Brain microvascular endothelial cell (primary cell): ENCODE results near the gene GGCX.
"Not testable (repeated sequence)": the region's sequence is repeated elsewhere in the genome, so short reads cannot be mapped to it uniquely, and the experiment has no call there.

Experiments used
- DNase-seq: peaks from one replicate; pipeline ENCODE4 v3.0.0-alpha.2; 2020
- H3K27ac ChIP-seq: fragments of 250-450 bp; sonication (Bioruptor Pico); 2 replicates; pipeline ENCODE4 v1.5.1; 2020; ENCODE audit warnings: mild to moderate bottlenecking, moderate library complexity
- H3K27me3 ChIP-seq: fragments of 250-450 bp; sonication (Bioruptor Pico); replicated peaks from 2 replicates; pipeline ENCODE4 v1.5.1; 2020; ENCODE audit warnings: mild to moderate bottlenecking
- H3K36me3 ChIP-seq: fragments of 250-450 bp; sonication (Bioruptor Pico); replicated peaks from 2 replicates; pipeline ENCODE4 v1.5.1; 2020; ENCODE audit warnings: mild to moderate bottlenecking
- H3K4me3 ChIP-seq: 2 replicates; pipeline ENCODE4 v1.5.1; 2011; ENCODE audit warnings: low read depth, mild to moderate bottlenecking, control low read depth, low read length, moderate library complexity
- in situ Hi-C: cut with HindIII; loops from 2 replicates; pipeline ENCODE4 v1.10.0; 2017; ENCODE audit warnings: low sequenced_read_pairs, low pct_ligation_motif_present
- TF ChIP-seq, protein P1 (sequence below): IDR thresholded peaks from 2 replicates; pipeline ENCODE4 v1.5.1; 2011; ENCODE audit warnings: low read depth, mild to moderate bottlenecking, moderate library complexity, low read length, control low read depth, inconsistent platforms; ENCODE audit errors: missing control alignments

Gene GGCX

DNA sequence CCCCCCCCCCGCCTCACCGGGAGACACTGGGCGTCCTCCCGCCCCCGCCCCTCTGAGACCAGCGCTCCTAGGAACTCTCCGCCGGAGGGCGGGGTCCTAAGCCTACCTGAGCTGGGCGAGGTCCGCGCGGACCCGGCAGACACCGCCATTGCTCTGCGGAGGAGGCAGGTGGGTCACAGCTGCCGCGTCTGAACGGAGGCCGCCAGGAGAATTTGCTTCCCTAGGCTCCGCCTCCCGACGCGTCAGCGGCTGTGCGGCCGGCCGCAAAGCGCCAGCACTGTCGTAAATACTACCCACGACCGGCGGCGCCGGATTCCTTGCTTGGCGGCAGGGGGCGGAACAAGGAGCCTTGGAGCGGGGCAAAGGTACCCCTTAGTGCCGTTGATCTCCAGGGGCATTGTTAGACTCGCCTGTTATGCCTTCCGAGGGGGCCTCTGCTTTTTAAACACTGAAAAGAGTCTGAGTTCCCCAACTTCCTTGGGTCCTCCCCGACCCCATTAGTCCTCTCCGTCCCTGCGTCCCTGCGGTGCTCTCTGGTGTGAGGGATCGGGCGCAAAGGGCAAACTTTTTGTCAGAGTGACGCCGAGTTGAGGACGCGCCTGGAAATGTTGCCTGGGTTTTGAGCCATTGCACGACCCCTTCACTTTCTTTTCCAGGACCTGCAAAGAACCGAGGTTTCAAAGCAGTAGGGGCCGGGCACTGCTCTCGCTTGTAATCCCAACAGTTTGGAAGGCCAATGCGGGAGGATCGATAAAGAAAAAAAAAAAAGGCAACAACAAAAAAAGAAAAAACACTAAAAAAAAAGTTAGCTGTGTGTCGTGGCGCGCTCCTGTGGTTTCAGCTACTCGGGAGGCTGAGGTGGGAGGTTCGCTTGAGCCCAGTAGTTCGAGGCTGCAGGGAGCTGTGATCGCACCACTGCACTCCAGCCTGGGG, at the start of gene GGCX:
GGCX (minus strand) TSS at position 214 of the 933 bp plus-strand sequence; CDS start at position 149, 65 bp downstream.
- DNase-seq, result peak; percentile 90
- H3K4me3 ChIP-seq, result peak within 1 kb of the TSS; percentile 89
- in situ Hi-C loops, result no loop called here
- peak within 1 kb of the TSS; percentile 57 for H3K27ac ChIP-seq
- H3K36me3 ChIP-seq, result peaks cover 19% of the 10 kb centered on the region
- H3K27me3 ChIP-seq, result no peaks in the 10 kb centered on the region
- TF ChIP-seq, protein P1, sequence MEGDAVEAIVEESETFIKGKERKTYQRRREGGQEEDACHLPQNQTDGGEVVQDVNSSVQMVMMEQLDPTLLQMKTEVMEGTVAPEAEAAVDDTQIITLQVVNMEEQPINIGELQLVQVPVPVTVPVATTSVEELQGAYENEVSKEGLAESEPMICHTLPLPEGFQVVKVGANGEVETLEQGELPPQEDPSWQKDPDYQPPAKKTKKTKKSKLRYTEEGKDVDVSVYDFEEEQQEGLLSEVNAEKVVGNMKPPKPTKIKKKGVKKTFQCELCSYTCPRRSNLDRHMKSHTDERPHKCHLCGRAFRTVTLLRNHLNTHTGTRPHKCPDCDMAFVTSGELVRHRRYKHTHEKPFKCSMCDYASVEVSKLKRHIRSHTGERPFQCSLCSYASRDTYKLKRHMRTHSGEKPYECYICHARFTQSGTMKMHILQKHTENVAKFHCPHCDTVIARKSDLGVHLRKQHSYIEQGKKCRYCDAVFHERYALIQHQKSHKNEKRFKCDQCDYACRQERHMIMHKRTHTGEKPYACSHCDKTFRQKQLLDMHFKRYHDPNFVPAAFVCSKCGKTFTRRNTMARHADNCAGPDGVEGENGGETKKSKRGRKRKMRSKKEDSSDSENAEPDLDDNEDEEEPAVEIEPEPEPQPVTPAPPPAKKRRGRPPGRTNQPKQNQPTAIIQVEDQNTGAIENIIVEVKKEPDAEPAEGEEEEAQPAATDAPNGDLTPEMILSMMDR, result peak; percentile 5

DNA sequence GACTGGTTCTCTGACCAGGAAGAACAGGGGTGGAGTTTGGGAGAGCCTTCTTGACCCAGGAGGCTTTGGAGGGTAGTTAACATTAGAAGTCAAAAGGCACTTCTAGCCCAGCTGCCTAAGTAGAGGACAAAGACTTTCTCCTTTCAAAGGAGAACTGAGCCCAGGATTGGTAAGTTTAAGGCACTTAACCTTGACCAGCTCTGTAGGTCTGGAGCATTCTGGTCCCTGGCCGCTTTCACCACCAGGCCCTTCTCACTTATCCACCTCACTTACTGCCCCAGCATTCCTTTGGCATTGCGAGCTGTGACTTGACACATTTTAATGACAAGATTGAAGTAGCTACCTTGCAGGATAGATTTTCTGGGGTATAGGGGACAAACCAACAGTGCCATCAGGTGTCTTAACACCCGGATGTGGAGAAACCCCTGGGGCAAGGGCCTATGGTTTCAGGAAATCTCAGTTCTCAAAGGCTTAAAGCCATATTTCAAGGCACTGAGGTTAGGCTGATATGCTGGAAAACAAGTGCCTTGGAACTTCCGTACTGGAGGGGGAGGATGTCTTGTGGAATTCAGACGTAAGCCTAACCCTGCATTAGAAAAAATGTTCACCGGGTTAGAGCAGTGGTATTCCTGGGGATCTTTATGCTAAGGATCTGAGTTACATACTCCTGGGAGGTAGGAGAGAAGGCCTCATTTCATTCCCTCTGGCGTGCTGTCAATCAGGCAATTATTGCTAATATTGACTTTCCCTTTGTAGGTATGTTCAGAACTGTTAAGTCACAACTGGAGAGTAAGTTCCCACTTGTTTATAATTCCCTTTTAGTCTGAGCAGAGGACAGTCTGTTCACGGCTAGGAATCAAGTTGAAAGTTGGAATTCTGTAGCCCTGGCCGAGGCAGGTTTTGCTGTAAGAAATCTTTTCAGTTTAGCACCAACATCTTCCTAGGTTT, 46.2 kb upstream of the GGCX start:
- Histone ChIP-seq H3K4me3 (no peak overlapping the region), H3K27ac (no peak overlapping the region), H3K36me3 (peaks cover 9% of the 10 kb centered on the region), H3K27me3 (no peaks in the 10 kb centered on the region)
- TF ChIP-seq, protein P1, result no peak
- in situ Hi-C loops, result no loop called here
- no peak for DNase-seq

- in situ Hi-C loops, result no loop called here
- Histone ChIP-seq H3K27me3 (no peaks in the 10 kb centered on the region), H3K27ac (peak overlapping the region; percentile 23), H3K4me3 (no peak overlapping the region), H3K36me3 (peaks cover 9% of the 10 kb centered on the region)
- no peak for DNase-seq
- TF ChIP-seq, protein P1, result no peak
These were observed 44.8 kb upstream of the GGCX start for GRCh38 chr2:85606116-85606455.

DNA sequence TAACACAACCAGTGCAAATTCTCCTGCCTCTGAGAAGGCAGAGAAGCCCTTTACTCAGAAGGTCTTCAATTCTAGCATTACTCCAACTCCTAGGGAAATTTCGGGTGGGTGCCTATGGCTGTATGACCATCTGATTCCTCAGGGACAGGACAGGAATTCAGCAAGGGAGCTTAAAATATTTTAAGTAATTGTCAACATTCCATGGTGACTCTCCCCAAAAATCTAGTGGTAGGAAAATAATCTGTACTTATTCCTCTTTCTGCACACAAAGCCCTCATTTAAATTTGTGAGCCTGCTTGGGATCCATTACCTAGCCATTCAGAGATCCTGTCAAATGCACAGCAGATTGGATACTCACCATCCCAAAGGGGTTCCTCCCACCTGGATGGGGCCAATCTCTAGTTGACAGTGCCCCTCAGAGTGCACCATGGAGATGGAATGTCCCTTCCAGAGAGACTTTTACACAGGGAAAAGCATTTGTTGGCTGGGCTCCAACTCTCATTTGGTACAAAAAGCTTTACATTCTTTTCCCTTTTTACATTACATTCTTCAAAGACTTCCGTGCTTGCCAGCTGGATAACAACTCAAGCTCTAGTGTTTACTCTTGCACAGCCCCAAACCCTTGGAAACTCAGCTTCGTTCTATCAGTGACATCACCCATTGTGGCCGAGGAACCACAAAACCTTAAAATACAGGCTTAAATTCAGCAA, 44.3 kb upstream of the GGCX start:
- H3K36me3 ChIP-seq, result peaks cover 9% of the 10 kb centered on the region
- peak overlapping the region; percentile 17 for H3K27ac ChIP-seq
- in situ Hi-C loops, result no loop called here
- peak; percentile 94 for DNase-seq
- no peak overlapping the region for H3K4me3 ChIP-seq
- TF ChIP-seq, protein P1, result no peak
- H3K27me3 ChIP-seq, result no peaks in the 10 kb centered on the region

DNA sequence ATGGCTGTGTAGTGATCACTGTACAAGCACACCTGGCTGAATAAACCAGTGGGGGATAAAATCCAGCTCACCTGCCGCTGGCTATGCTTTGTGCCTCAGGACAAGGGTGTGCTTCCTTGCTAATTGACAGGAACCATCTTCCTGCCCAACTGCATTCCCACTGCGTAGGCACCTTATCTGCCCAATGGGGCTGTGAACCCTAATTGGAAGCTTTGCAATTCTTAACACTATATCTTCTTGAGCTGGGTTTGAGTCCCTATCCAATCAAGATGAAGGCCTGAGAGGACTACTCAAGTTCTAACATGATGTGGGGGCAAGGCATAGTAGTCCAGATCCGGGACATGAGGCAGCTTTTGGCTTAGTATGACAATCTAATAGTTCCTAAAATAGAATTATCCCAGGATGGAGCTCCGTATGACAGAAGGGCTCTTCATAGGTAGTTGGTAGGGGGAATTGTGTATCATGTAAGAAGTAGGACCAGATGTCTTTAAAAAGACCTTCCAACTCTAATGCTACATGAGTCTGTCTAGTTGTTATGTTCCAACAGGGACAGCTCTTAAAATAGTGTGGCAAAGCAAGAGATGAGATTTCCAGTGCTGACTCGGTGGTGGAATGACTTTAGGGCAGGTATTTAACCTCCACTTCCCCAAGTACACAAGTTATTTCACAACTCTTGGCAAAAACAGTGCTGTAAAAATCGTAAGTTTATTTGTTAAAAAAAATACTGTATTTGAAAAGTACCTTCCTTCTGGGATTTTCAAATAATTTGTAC, 43.5 kb upstream of the GGCX start:
- H3K36me3 ChIP-seq, result peaks cover 9% of the 10 kb centered on the region
- H3K4me3 ChIP-seq, result no peak overlapping the region
- no peaks in the 10 kb centered on the region for H3K27me3 ChIP-seq
- no peak for DNase-seq
- TF ChIP-seq, protein P1, result no peak
- no peak overlapping the region for H3K27ac ChIP-seq
- in situ Hi-C loops, result no loop called here

- H3K4me3 ChIP-seq, H3K27me3 ChIP-seq, in situ Hi-C loops, H3K27ac ChIP-seq, DNase-seq, H3K36me3 ChIP-seq: not testable (repeated sequence)
These were observed 42.8 kb upstream of the GGCX start for GRCh38 chr2:85604133-85604444.
